Thyroid gland (tissue), 4 donors: Measurements from ENCODE around the gene NTPCR. TPM values are rescaled to one million over a fixed set of nuclear protein-coding genes. Genes with fewer than 3 reads are reported as not detected.

Source experiments
- DNase-seq, 2 donors: peaks; one replicate each; pipeline ENCODE4 v3.0.0-alpha.2; 2019
- H3K27ac ChIP-seq, 3 donors: fragments of 200-600 bp; sonication (generic); 1 replicate in 2 of 3; 2 replicates in 1 of 3; pipeline ENCODE4 v1.5.1; 2016 to 2019; ENCODE audit warnings: mild to moderate bottlenecking in 1 of 3, moderate library complexity in 1 of 3
- H3K27me3 ChIP-seq: fragments of 200-600 bp; sonication (generic); one replicate; pipeline ENCODE4 v1.5.1; 2019
- H3K36me3 ChIP-seq, 2 donors: fragments of 200-600 bp; sonication (generic); one replicate each; pipeline ENCODE4 v1.5.1; 2016 to 2019
- H3K4me1 ChIP-seq, 2 donors: fragments of 200-600 bp; sonication (generic); one replicate each; pipeline ENCODE4 v1.5.1; 2017 to 2019
- H3K4me3 ChIP-seq, 3 donors: fragments of 200-600 bp; sonication (generic); replicated peaks in 1 of 3; 1 replicate in 2 of 3; 2 replicates in 1 of 3; pipeline ENCODE4 v1.5.1; 2016; ENCODE audit warnings: mild to moderate bottlenecking in 1 of 3
- H3K9me3 ChIP-seq: fragments of 200-600 bp; sonication (generic); one replicate; pipeline ENCODE4 v1.5.1; 2017
- POLR2A ChIP-seq, 2 donors: fragments of 450-650 bp; IDR thresholded peaks; one replicate each; pipeline ENCODE4 v1.6.1; 2017; ENCODE audit warnings: antibody characterized with exemption in 2 of 2, mild to moderate bottlenecking in 2 of 2, moderate library complexity in 1 of 2
- WGBS, 2 donors: methylation state at CpG; one replicate each; pipeline ENCODE4 v1.1.5; 2017; 5-methylcytosine and 5-hydroxymethylcytosine counted together
- intact Hi-C: fragments of 100-400 bp; cut with DNase I; formaldehyde crosslinking; loops from one replicate; pipeline ENCODE4 v1.15.1; 2023
- total RNA-seq, 4 donors: library from RNA; depleted of rRNA; stranded (reverse); fragments of >200 nt; gene quantifications; one replicate each; pipeline ENCODE4 v1.2.3, GENCODE V29; 2016
- TF ChIP-seq, protein P1 (sequence below), 6 experiments: fragments of 200-600 bp in 3 of 6; fragments of 450-650 bp in 3 of 6; sonication (generic) in 3 of 6; IDR thresholded peaks; one replicate each; pipeline ENCODE4 v1.5.1; 2016 to 2019; ENCODE audit warnings: antibody characterized with exemption in 6 of 6, mild to moderate bottlenecking in 2 of 6, inconsistent platforms in 1 of 6, moderate library complexity in 1 of 6

The NTPCR gene
- total RNA-seq, 4 donors from 2014 or later, result 32.3 to 53.5 (median 43.5) TPM

- no peaks in the 10 kb centered on the region for H3K36me3 ChIP-seq
- WGBS, 2 donors, result 85 to 86% methylated on average over 6 of the region's 6 CpGs
- no peak overlapping the region for H3K27ac ChIP-seq
- no peaks in the 10 kb centered on the region for H3K4me1 ChIP-seq
- H3K27me3 ChIP-seq, result no peaks in the 10 kb centered on the region
- no peaks in the 10 kb centered on the region for H3K9me3 ChIP-seq
- intact Hi-C loops, result no loop called here
- TF ChIP-seq, protein P1, sequence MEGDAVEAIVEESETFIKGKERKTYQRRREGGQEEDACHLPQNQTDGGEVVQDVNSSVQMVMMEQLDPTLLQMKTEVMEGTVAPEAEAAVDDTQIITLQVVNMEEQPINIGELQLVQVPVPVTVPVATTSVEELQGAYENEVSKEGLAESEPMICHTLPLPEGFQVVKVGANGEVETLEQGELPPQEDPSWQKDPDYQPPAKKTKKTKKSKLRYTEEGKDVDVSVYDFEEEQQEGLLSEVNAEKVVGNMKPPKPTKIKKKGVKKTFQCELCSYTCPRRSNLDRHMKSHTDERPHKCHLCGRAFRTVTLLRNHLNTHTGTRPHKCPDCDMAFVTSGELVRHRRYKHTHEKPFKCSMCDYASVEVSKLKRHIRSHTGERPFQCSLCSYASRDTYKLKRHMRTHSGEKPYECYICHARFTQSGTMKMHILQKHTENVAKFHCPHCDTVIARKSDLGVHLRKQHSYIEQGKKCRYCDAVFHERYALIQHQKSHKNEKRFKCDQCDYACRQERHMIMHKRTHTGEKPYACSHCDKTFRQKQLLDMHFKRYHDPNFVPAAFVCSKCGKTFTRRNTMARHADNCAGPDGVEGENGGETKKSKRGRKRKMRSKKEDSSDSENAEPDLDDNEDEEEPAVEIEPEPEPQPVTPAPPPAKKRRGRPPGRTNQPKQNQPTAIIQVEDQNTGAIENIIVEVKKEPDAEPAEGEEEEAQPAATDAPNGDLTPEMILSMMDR (IDR thresholded peaks at IDR 0.05), result no peak
- no peak for TF ChIP-seq POLR2A (IDR thresholded peaks at IDR 0.05)
- no peak for DNase-seq
- H3K4me3 ChIP-seq, result no peak overlapping the region
These were observed 55.7 kb downstream of the NTPCR start for GRCh38 chr1:233006108-233006507.

DNA sequence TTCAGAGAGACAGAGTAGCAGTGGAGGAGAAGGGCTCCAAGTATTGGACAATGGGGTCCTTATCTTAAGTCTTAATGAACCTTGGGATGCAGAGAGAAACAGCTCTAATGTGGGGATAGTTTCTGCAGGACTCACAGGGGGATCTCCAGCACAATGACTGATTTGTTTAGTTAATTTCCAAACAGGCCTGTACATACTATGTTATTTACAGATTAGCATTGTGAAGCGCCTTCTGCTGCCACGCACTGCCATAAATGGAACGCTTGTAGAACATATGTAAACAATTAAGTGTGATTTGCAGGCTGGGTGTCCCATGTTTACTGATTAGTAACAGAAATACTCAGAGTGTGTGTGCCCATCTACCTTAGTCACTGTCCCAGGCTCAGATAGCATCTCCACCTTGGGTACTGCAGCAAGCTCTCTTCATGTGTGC, 56.1 kb downstream of the NTPCR start:
- DNase-seq, result no peak
- Histone ChIP-seq H3K4me1 (no peaks in the 10 kb centered on the region), H3K27ac (no peak overlapping the region), H3K4me3 (no peak overlapping the region), H3K9me3 (no peaks in the 10 kb centered on the region), H3K27me3 (no peaks in the 10 kb centered on the region), H3K36me3 (no peaks in the 10 kb centered on the region)
- intact Hi-C loops, result no loop called here
- TF ChIP-seq, protein P1 (IDR thresholded peaks at IDR 0.05), result no peak
- TF ChIP-seq POLR2A (IDR thresholded peaks at IDR 0.05), result no peak
- 93 to 98% methylated on average over 3 of the region's 3 CpGs for WGBS, 2 donors

DNA sequence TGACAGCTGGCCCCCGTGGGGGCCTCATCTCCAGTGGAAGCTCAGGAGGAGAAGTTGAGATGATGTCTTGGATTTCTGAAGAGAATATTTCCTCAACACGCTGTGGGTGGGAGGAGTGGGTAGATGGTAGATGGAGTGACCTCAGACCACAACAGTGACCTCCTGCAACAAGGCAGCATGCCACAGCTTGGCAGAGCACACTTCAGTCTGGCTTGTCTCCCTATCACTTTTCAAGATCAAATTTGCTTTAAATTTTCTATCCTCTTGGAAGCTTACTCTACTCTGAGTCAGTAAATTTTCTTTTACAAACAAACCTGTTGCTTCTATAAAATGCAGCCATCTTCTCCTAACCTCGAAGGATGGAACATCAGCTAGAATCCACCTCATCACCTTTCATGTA, 59.7 kb downstream of the NTPCR start:
- H3K27me3 ChIP-seq, result no peaks in the 10 kb centered on the region
- no peak overlapping the region for H3K27ac ChIP-seq
- WGBS, 2 donors, result 85 to 90% methylated on average over 3 of the region's 3 CpGs
- no peak for DNase-seq
- no peaks in the 10 kb centered on the region for H3K9me3 ChIP-seq
- intact Hi-C loops, result no loop called here
- H3K4me3 ChIP-seq, result no peak overlapping the region
- H3K36me3 ChIP-seq, result no peaks in the 10 kb centered on the region
- H3K4me1 ChIP-seq, result no peaks in the 10 kb centered on the region
- no peak for TF ChIP-seq POLR2A (IDR thresholded peaks at IDR 0.05)
- TF ChIP-seq, protein P1 (IDR thresholded peaks at IDR 0.05), result no peak

- Histone ChIP-seq H3K36me3 (no peaks in the 10 kb centered on the region), H3K27me3 (no peaks in the 10 kb centered on the region), H3K4me1 (no peaks in the 10 kb centered on the region), H3K4me3 (no peak overlapping the region), H3K27ac (no peak overlapping the region), H3K9me3 (no peaks in the 10 kb centered on the region)
- no peak for DNase-seq
- intact Hi-C loops, result no loop called here
- TF ChIP-seq POLR2A (IDR thresholded peaks at IDR 0.05), result no peak
- TF ChIP-seq, protein P1 (IDR thresholded peaks at IDR 0.05), result no peak
- WGBS, 2 donors, result 96 to 100% methylated on average over 1 of the region's 1 CpG
These were observed 61.6 kb downstream of the NTPCR start for GRCh38 chr1:233012021-233012420.

DNA sequence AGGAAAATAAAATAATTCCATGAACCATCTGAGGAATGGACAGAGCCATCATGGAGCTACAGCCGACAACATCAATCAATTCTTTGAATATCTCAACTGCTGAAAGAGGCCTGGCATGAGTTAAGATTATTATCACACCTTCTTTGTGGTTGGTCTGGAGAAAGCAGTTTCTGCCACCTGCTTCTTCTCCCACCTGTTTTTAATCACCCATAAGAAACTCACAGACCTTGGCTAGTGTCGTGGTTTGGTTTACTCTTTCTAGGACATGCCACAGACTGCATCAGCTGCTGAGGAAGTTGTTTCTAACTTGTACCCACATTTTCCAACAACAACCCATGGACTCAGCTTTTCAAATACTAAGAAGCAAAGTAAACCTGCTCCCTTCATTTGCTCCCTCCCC, 65.6 kb downstream of the NTPCR start:
- WGBS, 2 donors, result 78 to 87% methylated on average over 2 of the region's 2 CpGs
- no peaks in the 10 kb centered on the region for H3K36me3 ChIP-seq

More for the DNA sequence above, 65.6 kb downstream of the NTPCR start:
- Histone ChIP-seq H3K27me3 (no peaks in the 10 kb centered on the region), H3K9me3 (no peaks in the 10 kb centered on the region), H3K4me3 (no peak overlapping the region), H3K4me1 (no peaks in the 10 kb centered on the region), H3K27ac (no peak overlapping the region)
- no peak for TF ChIP-seq POLR2A (IDR thresholded peaks at IDR 0.05)
- TF ChIP-seq, protein P1 (IDR thresholded peaks at IDR 0.05), result no peak
- no peak for DNase-seq
- intact Hi-C loops, result no loop called here
